ENCODE results near the gene CAPG. TPM values are rescaled to one million over a fixed set of nuclear protein-coding genes. Genes with fewer than 3 reads are reported as not detected.
"Not testable (repeated sequence)": the region's sequence is repeated elsewhere in the genome, so short reads cannot be mapped to it uniquely, and the experiment has no call there.

The CAPG gene
- total RNA-seq, 1 experiment from 2014 or later: 156 TPM

GRCh38 chr2:85421260-85422071 lies 11.3 kb upstream of the CAPG start:
- peak; percentile 62 for DNase-seq (ENCODE audit: low read depth)

GRCh38 chr2:85420536-85421259 lies 10.5 kb upstream of the CAPG start:
- peak; percentile 84 for DNase-seq (ENCODE audit: low read depth)

GRCh38 chr2:85419009-85419675 lies 9.0 kb upstream of the CAPG start:
- no peak for DNase-seq (ENCODE audit: low read depth)

GRCh38 chr2:85418132-85419008 lies 8.2 kb upstream of the CAPG start, which contains the start of gene SH2D6:
Gene SH2D6, plus strand, starts transcription at chr2:85418714. Its CDS starts 10,752 bp downstream, at chr2:85429466.
- peak; percentile 79 for DNase-seq (ENCODE audit: low read depth)

GRCh38 chr2:85415980-85416650 lies 5.9 kb upstream of the CAPG start:
- DNase-seq (ENCODE audit: low read depth): no peak

GRCh38 chr2:85414761-85415553 lies 4.8 kb upstream of the CAPG start:
- DNase-seq (ENCODE audit: low read depth): no peak

- not testable (repeated sequence) for DNase-seq (ENCODE audit: low read depth)
Observed at GRCh38 chr2:85414421-85414759, 4.2 kb upstream of the CAPG start.

GRCh38 chr2:85413592-85414420 lies 3.6 kb upstream of the CAPG start:
- DNase-seq (ENCODE audit: low read depth): no peak

GRCh38 chr2:85411405-85411748 lies 1.2 kb upstream of the CAPG start:
- DNase-seq (ENCODE audit: low read depth): no peak

GRCh38 chr2:85410584-85411404 lies 628 bp upstream of the CAPG start:
- DNase-seq (ENCODE audit: low read depth): no peak

GRCh38 chr2:85405201-85406059 lies 4.7 kb downstream of the CAPG start:
- peak; percentile 96 for DNase-seq (ENCODE audit: low read depth)

- no peak for DNase-seq (ENCODE audit: low read depth)
Observed at GRCh38 chr2:85401844-85402243, 8.3 kb downstream of the CAPG start.

GRCh38 chr2:85401464-85401805 lies 8.7 kb downstream of the CAPG start:
- DNase-seq (ENCODE audit: low read depth): no peak

GRCh38 chr2:85400541-85401463 lies 9.4 kb downstream of the CAPG start:
- DNase-seq (ENCODE audit: low read depth): no peak

- no peak for DNase-seq (ENCODE audit: low read depth)
Observed at GRCh38 chr2:85400023-85400422, 10.1 kb downstream of the CAPG start.

GRCh38 chr2:85399183-85399455 lies 11.0 kb downstream of the CAPG start:
- no peak for DNase-seq (ENCODE audit: low read depth)
